ENCODE data around the gene ELAVL1. TPM values are rescaled to one million over a fixed set of nuclear protein-coding genes. Genes with fewer than 3 reads are reported as not detected.
A peak's percentile ranks its signal among the peaks of the same experiment; 100 is the strongest.
"Not testable (repeated sequence)": the region's sequence is repeated elsewhere in the genome, so short reads cannot be mapped to it uniquely, and the experiment has no call there.

The ELAVL1 gene
- total RNA-seq, 1 donor from 2014 or later, result 23.1 TPM

- DNase-seq, result no peak
These were observed 72.0 kb downstream of the ELAVL1 start for GRCh38 chr19:7933411-7933810.

- DNase-seq, result no peak
These were observed 72.5 kb downstream of the ELAVL1 start for GRCh38 chr19:7932930-7933300.

- no peak for DNase-seq
These were observed 73.0 kb downstream of the ELAVL1 start for GRCh38 chr19:7932276-7932929.

GRCh38 chr19:7931221-7932061, 74.0 kb downstream of the ELAVL1 start:
- no peak for DNase-seq

GRCh38 chr19:7930765-7931164, 74.7 kb downstream of the ELAVL1 start:
- no peak for DNase-seq

GRCh38 chr19:7930030-7930429, 75.4 kb downstream of the ELAVL1 start:
- DNase-seq, result not testable (repeated sequence)

- no peak for DNase-seq
These were observed 76.4 kb downstream of the ELAVL1 start for GRCh38 chr19:7928741-7929701.

- DNase-seq, result no peak
These were observed 77.1 kb downstream of the ELAVL1 start for GRCh38 chr19:7928334-7928706.

- no peak for DNase-seq
These were observed 77.7 kb downstream of the ELAVL1 start for GRCh38 chr19:7927605-7928333.

- no peak for DNase-seq
These were observed 78.5 kb downstream of the ELAVL1 start for GRCh38 chr19:7926727-7927604.

GRCh38 chr19:7926021-7926726, 79.3 kb downstream of the ELAVL1 start, which contains the start of gene CTXN1:
Gene CTXN1, minus strand, starts transcription at chr19:7926135. Its CDS starts 597 bp downstream, at chr19:7925538.
- DNase-seq, result no peak

GRCh38 chr19:7925171-7925851, 80.1 kb downstream of the ELAVL1 start:
- DNase-seq, result peak; percentile 44

- no peak for DNase-seq
These were observed 80.7 kb downstream of the ELAVL1 start for GRCh38 chr19:7924651-7925170.

- no peak for DNase-seq
These were observed 81.2 kb downstream of the ELAVL1 start for GRCh38 chr19:7924241-7924640.

- no peak for DNase-seq
These were observed 81.9 kb downstream of the ELAVL1 start for GRCh38 chr19:7923295-7924191.

GRCh38 chr19:7922836-7923195, 82.6 kb downstream of the ELAVL1 start:
- no peak for DNase-seq

GRCh38 chr19:7921967-7922835, 83.2 kb downstream of the ELAVL1 start:
- no peak for DNase-seq

Measured in skin of body (tissue), 2 donors.